ENCODE measurements around the gene ABCD4.

DNA sequence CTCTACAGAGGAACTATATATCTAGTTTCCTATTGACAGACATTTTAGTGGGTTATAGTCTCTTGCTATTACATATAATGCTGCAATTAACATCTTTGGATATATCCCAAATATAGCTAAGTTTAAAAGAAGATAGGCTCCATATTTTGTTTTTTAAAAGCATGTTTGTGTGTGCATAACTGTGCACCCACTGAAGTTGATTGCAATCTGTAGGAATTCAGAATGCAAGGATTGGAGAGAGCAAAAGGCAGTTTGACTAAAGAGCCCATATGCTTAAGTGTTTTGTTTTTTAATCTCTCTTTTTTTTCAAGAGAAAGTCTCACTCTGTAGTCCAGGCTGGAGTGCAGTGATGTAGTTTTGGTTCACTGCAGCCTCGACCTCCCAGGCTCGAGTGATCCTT is 9.4 kb upstream of the ABCD4 start:
- TF ChIP-seq, protein P1, sequence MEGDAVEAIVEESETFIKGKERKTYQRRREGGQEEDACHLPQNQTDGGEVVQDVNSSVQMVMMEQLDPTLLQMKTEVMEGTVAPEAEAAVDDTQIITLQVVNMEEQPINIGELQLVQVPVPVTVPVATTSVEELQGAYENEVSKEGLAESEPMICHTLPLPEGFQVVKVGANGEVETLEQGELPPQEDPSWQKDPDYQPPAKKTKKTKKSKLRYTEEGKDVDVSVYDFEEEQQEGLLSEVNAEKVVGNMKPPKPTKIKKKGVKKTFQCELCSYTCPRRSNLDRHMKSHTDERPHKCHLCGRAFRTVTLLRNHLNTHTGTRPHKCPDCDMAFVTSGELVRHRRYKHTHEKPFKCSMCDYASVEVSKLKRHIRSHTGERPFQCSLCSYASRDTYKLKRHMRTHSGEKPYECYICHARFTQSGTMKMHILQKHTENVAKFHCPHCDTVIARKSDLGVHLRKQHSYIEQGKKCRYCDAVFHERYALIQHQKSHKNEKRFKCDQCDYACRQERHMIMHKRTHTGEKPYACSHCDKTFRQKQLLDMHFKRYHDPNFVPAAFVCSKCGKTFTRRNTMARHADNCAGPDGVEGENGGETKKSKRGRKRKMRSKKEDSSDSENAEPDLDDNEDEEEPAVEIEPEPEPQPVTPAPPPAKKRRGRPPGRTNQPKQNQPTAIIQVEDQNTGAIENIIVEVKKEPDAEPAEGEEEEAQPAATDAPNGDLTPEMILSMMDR (conservative IDR thresholded peaks at IDR 0.05; ENCODE audit: low read depth, low read length): no peak
- no peak for TF ChIP-seq EZH2 (IDR thresholded peaks at IDR 0.05; ENCODE audit: borderline replicate concordance, low read depth, low read length, poor library complexity, severe bottlenecking)

Data from A673 (cell line).